GM21786 (cell line): Measurements from ENCODE around the gene ZP1.

Experiments used
- ATAC-seq: cut with Tn5 transposase; IDR thresholded peaks from one replicate; pipeline ENCODE4 v1.9.1; 2021; ENCODE audit not compliant: unreplicated experiment

The ZP1 gene

DNA sequence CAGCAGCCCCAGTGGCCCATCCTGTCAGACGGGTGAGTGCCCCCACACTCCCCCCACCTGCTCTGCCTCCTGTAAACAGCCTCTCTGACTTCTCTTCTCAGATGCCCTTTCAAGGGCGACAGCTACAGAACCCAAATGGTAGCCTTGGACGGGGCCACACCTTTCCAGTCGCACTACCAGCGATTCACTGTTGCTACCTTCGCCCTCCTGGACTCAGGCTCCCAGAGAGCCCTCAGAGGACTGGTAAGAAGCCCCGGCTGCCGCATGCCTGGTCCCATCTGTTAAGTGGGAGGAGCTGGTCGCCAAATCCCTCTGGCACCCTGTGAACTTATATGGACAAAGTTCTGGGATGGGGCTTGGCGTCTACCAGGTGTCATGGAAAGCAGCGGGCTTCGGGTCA is 6.2 kb downstream of the ZP1 start:
- no peak for ATAC-seq

DNA sequence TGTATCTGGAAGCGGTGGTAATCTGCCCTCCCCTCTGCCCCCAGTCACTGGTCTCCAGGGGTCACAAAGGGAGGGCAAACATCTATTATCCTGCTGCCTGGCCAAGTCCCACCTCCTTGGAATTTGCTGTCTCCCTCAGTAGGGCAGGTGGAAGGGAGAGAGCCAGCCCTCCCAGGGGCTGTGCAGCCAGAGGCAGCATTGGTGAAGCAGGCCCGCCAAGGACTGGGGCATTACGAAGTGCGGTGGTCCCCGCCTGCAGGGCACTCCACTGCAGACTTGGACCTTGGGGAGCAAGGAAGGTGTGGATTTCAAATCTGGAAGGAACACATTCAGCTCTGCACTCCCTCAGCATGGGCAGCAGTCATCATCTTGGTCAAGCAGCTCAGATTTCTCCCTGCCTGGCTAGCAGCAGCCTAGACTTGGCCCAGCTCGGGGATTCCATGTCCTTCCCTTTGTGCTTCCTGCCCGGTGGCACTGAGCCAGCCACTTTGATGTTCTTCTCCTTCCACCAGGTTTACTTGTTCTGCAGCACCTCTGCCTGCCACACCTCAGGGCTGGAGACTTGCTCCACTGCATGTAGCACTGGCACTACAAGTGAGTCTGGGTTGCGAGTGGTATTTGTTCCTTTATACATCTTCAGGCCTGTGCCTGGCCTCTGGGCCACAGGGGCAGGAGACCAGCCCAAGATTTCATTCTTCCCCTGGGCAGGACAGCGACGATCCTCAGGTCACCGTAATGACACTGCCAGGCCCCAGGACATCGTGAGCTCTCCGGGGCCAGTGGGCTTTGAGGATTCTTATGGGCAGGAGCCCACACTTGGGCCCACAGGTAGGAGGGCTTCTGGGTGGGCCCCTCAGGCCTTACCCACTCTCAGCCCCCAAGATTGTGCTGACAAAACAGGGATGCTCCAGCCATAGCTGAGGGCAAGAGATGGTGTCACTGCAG is 7.4 kb downstream of the ZP1 start:
- no peak for ATAC-seq

DNA sequence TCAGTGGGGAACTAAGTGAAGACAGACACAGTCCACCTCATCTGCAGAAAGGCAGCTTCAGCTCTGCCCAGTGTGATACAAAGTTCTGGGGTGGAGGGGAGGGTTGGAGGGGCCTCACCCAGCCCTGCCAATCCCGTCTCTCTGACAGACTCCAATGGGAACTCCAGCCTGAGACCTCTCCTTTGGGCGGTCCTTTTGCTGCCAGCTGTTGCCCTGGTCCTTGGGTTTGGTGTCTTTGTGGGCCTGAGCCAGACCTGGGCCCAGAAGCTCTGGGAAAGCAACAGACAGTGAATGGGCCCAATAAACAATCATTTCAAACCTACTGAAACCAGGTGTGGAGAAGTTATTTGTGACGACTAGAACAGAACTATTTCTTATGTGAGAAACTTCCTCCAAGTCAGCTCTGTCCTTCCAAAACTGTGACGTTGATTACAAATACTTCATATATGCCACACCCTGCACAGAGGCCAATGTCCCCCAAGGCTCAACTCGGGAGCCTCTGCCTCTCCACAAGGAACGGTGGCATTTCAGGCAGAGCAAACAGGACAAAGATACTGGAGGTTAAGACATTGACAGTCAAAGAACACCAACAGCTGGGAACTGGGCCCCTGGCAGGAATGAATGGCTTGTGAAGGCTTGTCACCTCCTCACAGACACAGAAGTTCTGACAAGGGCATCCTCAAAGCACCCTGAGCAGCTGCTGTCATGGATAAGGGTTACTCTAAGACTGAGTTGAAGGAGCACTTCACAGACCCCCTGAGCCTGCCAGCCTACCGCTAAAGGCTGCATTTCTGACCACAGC is 8.2 kb downstream of the ZP1 start:
- no peak for ATAC-seq

DNA sequence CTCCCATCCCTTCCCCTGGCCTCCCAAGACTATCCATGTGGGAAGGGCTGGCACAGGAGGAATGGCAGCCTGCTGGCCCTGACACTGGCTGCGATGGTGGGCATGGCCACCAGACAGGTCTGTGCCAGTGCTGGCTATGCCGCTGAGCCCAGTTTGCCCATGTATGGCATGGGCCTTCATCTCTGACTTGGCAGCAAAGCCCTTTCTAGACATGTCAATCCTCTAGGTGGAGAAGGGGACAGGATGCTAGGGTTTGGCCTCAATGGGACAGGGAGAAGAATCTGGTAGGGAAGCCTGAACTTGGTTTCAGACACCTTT is 8.8 kb downstream of the ZP1 start:
- ATAC-seq, result no peak

DNA sequence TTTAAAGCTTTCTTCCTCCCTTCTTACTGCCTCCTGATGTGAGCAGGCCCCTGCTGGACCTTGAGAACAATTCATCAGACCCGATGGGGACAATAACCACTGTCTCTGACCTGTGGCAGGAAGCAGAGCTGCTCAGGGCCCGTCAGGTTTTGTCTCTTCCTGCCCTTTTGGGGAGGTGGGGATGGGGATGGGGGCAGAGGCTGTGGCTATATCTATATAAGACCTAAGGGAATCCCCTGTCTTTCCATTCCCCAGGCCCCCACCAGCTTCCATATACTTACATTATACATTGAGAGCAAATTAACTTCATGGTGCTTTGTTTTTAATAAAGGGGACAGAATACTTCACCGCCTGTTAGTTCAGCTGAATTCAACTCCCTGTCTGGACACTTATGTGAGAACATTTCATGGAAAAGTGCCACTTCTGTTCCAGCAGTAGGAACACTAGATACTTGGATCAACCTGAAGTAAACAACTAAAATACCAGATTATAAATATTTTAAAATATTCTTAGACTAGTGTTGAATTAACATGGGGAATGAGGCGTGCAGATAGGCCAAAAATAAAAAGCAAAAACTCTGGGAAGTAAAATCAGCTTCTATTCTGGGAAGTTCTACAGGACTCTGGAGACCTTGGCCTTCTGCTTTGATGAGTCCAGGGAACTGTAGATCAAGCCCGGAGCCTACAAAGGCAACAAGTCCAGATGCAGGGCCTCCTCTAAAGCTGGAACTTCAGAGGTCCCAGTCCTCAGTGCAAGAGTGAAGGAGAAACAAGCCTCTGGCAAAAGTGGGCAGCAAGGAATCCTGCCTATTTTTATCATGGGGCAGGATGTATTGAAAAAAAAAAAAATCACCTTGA is 11.1 kb downstream of the ZP1 start:
- no peak for ATAC-seq

DNA sequence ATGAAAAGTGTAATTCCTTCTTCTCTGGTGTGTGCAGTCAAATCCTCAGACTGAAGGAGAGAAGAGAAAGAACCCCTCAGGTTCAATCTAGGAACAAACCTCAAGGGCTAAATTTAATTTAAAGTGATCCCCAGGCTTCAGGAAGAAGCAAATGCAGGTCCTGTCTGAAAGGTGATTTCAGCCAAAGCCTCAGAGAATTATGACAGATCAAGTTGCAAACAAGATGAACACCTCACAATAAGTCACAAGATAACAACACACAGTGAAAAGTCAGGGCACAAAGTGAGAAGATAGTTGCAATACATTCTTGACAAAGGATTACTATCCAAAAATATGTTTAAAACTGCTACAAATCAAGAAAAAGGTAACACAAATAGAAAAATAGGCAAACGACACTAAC is 11.8 kb downstream of the ZP1 start:
- ATAC-seq, result no peak

DNA sequence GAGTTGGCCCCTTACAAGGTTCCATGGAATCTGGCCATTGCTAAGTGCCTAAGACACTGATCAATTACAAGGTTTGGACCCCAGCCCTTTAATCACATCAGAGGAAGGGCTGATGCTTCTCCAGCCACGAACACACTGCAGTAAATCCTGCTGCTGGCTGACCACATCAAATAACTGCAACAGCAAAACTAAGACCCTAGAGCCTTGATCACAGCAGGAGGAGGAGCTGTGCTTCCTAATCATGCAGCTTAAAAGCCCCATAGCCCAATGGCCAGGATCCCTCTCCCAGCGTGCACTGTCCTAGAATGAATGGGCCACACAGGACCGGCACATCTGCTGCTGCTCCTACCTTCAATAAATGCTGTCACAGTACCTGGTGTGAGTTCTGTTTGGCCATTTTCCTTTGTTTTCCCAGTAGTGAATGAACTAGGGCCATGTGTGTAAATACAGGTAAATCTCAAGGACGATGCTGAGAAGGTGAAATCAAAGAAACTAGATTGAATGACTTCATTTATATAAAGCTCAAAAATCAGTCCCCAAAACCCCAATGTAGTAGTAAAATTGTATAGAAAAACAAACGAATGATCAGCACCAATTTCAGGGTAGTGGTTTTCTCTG is 12.7 kb downstream of the ZP1 start:
- ATAC-seq, result no peak

DNA sequence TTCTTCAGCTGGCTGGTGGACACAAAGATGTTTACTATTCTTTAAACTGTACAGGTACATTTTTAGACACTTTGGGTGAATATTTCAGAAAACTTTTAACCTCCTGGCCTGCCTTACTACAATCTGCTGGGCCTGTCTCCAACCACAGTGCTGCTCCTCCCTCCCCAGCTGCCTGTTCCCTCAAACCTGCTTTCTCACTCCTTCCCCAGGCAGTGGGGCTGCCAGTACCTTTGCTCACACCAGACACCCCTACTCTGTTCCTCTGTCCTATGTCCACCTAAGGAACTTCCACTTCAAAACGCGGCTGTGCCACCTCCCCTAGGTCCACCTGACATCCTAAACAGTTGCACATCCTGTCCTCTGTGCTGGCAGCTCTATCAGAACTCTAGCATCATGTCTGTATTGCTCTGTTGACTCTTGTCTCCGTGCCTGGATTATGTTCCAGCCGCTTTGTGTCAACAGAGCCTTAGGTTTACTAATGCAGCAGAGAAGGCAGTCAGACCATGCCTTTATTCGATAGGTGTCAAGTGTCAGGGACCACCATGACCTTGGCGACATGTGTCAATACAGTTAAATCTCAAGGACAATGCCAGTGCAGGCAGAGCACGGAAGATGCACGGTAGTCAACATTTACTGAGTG is 13.4 kb downstream of the ZP1 start:
- ATAC-seq, result no peak

DNA sequence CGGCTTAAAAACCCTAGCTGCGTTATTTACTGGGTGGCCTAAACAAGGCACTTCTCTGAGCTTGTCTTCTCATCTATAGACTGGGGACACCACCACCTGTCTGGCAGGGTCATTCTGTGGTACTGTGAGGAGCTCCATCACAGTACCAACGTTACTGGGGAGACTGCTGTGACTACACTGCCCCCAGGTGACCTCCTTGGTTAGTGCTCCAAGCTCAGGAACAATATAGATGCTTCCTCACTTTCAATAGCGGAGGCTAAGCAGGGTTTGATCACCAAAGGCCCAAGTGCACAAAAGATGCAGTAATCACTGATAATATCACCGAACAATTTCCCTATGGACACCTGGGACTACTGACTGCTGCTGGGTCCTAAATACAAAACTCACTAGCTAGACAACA is 20.2 kb downstream of the ZP1 start:
- ATAC-seq, result no peak

DNA sequence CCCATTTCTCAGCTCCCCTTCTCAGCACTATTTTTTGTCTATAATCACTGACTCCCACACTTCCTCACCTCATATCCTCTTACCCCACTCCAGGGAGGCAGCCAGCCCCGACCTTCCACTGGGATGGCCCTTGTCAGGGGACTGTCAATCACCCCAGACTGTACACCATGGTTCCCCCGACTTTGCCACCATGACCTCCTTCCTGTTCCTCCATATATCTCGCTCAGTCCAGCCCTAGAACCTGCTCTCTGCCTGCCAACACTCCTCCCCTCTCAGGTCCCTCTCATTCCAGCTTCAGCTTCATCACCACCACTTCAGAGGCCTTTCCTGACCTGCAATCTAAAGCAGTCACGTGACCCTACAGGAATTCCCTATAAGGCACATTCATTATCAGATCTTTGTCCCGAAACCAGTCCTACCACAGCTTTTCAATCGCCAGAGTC is 22.5 kb downstream of the ZP1 start:
- no peak for ATAC-seq

DNA sequence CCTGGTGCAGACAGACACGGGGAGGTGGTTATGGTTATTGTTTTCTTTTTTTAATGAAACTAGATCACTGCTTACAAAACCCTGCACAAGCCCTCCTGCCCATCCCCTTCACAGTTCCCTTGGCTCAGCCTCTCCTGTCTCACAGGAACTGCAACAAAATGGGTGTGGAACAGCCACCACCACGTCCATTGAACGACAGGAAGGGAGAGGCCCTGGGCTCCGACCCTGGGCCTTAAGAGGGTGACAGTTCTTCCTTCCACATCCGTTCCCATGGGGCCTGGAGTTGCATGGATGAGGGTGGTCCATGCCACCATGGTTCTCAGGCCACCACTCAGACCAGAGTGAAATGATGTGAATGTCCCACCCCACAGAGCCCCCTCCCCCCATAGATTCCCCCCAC is 23.4 kb downstream of the ZP1 start:
- ATAC-seq, result no peak

DNA sequence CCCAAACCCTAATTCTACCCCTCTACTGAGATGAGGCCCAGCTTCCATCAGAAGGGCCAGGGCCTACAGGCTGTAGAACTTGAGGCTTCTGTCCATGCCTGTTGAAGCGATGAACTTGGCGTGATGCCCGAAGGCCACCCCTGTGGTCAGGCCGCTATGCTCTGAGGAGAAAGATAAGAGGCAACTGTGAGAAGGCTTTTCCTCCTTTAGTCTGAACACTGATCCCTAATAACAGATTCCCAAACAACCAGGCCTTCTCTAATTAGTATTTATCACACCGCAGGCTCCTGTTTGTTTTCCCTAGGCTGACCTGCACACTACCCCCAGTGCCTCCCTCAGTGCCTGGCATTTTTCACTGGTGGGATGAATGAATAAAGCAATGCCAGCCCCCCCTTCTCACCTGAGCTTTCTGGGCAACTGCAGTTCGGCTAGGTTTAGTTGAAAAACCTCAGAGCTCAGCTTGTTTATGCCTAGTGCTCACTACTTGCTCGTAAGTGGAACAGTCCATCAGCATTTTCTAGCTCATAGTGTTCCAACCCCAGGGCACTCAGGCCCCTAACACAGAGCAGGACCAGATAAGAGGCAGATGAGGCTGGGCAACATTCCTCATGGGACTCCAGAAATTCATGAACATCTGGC is 23.9 kb downstream of the ZP1 start:
- ATAC-seq, result no peak

DNA sequence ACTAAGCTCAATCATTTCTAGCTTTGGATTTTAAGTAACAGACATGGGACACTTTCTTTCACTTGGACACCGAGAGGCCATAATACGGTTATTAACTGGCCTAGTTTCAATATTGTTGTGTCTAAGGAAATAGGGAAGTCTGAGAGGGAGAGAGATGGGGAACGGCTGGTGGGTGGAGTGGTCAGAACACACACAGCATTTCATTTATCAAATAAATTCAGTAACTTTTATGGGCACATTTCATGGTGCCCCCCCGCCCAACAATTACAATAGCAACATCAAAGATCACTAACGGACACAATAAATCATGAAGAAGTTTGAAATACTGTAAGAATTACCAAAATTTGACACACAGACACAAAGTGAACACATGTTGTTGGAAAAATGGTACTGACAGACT is 28.3 kb downstream of the ZP1 start:
- ATAC-seq, result no peak

DNA sequence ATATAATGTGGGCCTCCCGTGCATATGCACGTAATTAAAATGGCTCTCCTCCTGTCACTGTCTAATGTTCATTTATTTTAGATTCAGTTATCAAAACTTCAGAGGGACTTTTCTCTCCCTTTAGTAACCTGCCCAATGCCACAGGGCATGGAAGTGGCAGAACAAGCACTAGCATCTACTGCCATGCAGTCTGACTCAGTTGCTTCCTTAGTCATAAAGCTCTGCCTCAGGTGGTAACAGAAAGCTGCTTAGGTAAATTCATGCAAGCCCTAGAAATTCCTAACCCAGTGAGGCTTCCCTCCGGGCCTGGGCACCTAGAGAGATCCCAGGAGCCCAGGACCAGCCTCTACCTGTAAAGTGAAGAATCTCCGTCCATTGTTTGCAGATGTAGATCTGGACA is 30.2 kb downstream of the ZP1 start:
- ATAC-seq, result no peak

DNA sequence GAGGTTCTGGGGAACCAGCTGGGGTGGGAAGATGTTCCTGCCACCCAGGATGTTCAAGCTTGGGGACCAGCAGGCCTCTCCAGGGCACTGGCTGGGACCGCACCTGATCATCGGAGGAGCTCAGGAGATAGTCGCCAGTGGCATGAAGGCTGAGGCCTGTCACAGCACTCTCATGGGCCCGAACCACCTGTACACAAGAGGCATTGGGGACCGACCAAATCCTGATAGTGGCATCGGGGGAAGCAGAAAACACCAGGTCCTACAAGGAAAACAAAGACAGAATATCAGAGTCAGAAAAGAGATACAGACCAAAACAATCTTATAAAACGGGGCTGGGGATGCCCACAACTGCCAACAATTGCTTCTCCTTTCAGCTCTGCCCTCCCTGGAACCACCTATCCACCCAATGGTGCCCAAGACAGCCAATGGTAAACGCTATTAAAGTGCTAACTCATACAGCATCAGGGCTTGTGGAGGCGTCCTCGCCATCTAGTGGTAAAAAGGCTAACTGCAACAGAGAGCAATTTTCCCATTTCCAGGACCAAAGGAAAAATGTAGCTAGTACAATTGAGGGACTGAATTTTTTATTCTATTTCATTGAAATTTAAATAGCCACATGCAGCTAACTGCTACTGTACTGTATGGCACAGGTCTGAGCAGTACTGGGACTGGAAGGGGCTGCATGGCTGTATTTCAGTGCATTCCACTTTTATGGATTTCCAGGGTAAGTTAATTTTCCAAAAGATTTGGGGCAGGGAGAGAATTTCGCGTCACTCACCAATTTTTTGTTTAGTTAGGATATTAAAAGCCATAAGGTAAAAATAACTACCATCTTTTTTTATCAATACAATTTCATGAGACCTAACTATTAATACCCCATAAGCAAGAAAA is 31.9 kb downstream of the ZP1 start:
- no peak for ATAC-seq

DNA sequence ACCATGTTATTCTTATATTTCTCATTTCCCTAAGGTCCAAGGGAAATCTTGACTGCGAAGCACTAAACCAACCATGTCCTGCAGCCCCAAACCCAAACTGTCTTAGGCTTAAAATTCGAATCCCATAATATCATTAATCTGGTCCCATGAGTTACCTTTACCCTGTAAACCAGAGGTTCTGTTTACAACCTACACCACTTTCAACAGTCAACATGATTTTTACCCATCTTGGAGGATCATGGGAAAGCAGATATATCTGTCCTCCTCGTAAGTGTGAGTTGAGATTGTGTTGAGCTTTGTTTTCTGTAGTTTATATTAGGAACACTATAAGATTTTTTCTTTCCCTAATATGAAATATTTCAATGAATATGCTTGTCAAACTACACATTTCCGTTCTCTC is 32.6 kb downstream of the ZP1 start:
- ATAC-seq, result no peak

DNA sequence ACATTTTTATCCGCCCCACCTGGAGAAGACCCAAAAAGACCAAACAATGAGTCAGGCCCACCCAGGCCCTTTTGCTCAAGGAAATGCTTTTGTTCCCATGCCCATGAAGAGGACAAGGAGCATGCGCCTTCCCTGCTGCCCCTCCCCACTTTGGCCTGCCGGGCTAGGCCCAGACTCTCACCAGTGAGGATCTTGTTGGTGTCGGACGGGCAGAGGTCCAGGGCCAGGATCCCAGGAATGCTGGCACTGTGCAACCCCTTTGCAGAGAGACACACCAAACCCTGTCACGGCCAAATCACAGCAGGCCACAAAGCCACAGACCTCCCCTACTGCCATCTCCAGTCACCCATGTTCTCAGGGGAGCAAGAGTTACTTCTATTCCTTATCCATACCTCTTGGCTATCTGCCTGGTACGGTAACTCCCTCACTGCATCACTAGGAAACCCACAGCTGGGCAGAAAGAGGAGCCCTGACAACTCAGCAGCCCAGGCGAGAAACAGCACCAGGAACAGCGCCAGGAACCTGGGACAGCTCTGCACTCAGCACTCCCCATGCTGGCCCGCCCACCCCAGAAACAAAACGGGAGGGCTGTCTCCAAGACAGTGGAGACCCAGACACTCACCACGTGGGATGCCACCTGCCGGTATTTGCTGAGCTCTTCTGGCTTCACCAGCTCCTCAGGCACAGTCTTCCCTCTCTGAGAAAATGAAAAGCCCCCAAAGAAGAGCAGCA is 33.5 kb downstream of the ZP1 start:
- no peak for ATAC-seq

DNA sequence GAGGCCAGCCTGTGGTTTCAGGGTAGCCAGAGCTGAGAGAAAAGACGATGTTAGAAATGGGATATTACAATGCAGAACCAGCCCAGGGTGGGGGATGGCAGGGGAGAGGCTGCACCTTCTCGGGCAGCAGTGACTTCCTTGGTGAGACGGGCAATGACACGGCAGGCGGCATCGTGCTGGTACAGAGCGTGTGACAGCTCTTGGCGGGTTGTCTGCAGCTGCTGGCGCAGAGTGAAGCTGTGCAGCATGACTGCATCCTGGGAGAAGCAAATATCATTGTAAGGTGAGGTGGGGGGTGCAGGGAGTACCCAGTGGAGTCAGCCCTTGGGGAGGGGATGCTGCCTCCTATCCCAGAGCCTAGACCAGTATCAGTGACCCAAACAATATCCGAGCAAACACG is 35.3 kb downstream of the ZP1 start:
- no peak for ATAC-seq
